SK-N-SH treated with all-trans-retinoic acid at 6 μM for 48 hours (cell line): Measurements from ENCODE around the gene UBR2.

Source experiments
- ATAC-seq: fragments of 200-7000 bp; cut with Tn5 transposase; 3 replicates; pipeline ENCODE4 v1.9.1; 2020; ENCODE audit warnings: mild to moderate bottlenecking, moderate library complexity
- ARNTL ChIP-seq: fragments of 450-650 bp; formaldehyde crosslinking; IDR thresholded peaks from 2 replicates; pipeline ENCODE4 v1.5.0; 2020; ENCODE audit warnings: low read depth, mild to moderate bottlenecking, moderate library complexity, borderline replicate concordance
- BACH2 ChIP-seq: fragments of 250-450 bp; sonication (Bioruptor Pico); IDR thresholded peaks from 2 replicates; pipeline ENCODE4 v1.9.0; 2021; ENCODE audit warnings: mild to moderate bottlenecking, borderline replicate concordance
- CSDC2 ChIP-seq: fragments of 250-450 bp; sonication (Bioruptor Pico); IDR thresholded peaks from 2 replicates; pipeline ENCODE4 v1.5.0; 2020; ENCODE audit warnings: mild to moderate bottlenecking, moderate library complexity
- CSRNP3 ChIP-seq: fragments of 250-450 bp; sonication (Bioruptor Pico); IDR thresholded peaks from 2 replicates; pipeline ENCODE4 v1.5.1; 2021; ENCODE audit warnings: mild to moderate bottlenecking, moderate library complexity
- GLIS3 ChIP-seq: fragments of 250-450 bp; sonication (Bioruptor Pico); IDR thresholded peaks from 2 replicates; pipeline ENCODE4 v1.5.0; 2020; ENCODE audit warnings: mild to moderate bottlenecking, moderate library complexity
- ISL1 ChIP-seq: fragments of 250-450 bp; sonication (Bioruptor Pico); IDR thresholded peaks from 2 replicates; pipeline ENCODE4 v2.1.2; 2022; ENCODE audit warnings: mild to moderate bottlenecking, moderate library complexity
- OSR1 ChIP-seq: fragments of 250-450 bp; sonication (Bioruptor Pico); IDR thresholded peaks from 2 replicates; pipeline ENCODE4 v1.8.0; 2022; ENCODE audit warnings: moderate library complexity, mild to moderate bottlenecking, inconsistent platforms
- PATZ1 ChIP-seq: fragments of 250-450 bp; sonication (Bioruptor Pico); IDR thresholded peaks from 2 replicates; pipeline ENCODE4 v1.8.0; 2020; ENCODE audit warnings: mild to moderate bottlenecking, moderate library complexity, borderline replicate concordance
- PPARA ChIP-seq: fragments of 250-450 bp; sonication (Bioruptor Pico); IDR thresholded peaks from 2 replicates; pipeline ENCODE4 v1.5.0; 2020; ENCODE audit warnings: mild to moderate bottlenecking, borderline replicate concordance
- RARB ChIP-seq: fragments of 250-450 bp; sonication (Bioruptor Pico); IDR thresholded peaks from 2 replicates; pipeline ENCODE4 v1.8.0; 2021; ENCODE audit warnings: mild to moderate bottlenecking, moderate library complexity
- SNAI2 ChIP-seq: fragments of 250-450 bp; sonication (Bioruptor Pico); IDR thresholded peaks from 2 replicates; pipeline ENCODE4 v1.5.0; 2020; ENCODE audit warnings: mild to moderate bottlenecking, moderate library complexity
- TCF4 ChIP-seq: fragments of 250-450 bp; sonication (Bioruptor Pico); IDR thresholded peaks from 2 replicates; pipeline ENCODE4 v1.8.0; 2021; ENCODE audit warnings: mild to moderate bottlenecking, moderate library complexity, borderline replicate concordance
- TOX ChIP-seq: fragments of 250-450 bp; sonication (Bioruptor Pico); IDR thresholded peaks from 2 replicates; pipeline ENCODE4 v1.8.0; 2021; ENCODE audit warnings: mild to moderate bottlenecking, moderate library complexity, borderline replicate concordance
- TSHZ2 ChIP-seq: fragments of 250-450 bp; sonication (Bioruptor Pico); IDR thresholded peaks from 2 replicates; pipeline ENCODE4 v1.5.0; 2020; ENCODE audit warnings: mild to moderate bottlenecking, moderate library complexity
- ZC3H10 ChIP-seq: fragments of 250-450 bp; sonication (Bioruptor Pico); IDR thresholded peaks from 2 replicates; pipeline ENCODE4 v1.5.1; 2021; ENCODE audit warnings: mild to moderate bottlenecking, moderate library complexity
- ZFP3 ChIP-seq: fragments of 250-450 bp; sonication (Bioruptor Pico); IDR thresholded peaks from 2 replicates; pipeline ENCODE4 v1.5.0; 2020; ENCODE audit warnings: mild to moderate bottlenecking, moderate library complexity
- ZNF565 ChIP-seq: fragments of 450-650 bp; formaldehyde crosslinking; conservative IDR thresholded peaks from 2 replicates; pipeline ENCODE4 v1.5.0; 2020; ENCODE audit warnings: low read depth, mild to moderate bottlenecking, moderate library complexity
- ZNF70 ChIP-seq: fragments of 450-650 bp; formaldehyde crosslinking; IDR thresholded peaks from 2 replicates; pipeline ENCODE4 v1.5.0; 2020; ENCODE audit warnings: mild to moderate bottlenecking, moderate library complexity
- ZNF8 ChIP-seq: fragments of 450-650 bp; formaldehyde crosslinking; IDR thresholded peaks from 2 replicates; pipeline ENCODE4 v1.5.0; 2020; ENCODE audit warnings: mild to moderate bottlenecking, moderate library complexity
- TF ChIP-seq, protein P1 (sequence below): fragments of 250-450 bp; sonication (Bioruptor Pico); IDR thresholded peaks from 2 replicates; pipeline ENCODE4 v1.8.0; 2021; ENCODE audit warnings: low read depth, mild to moderate bottlenecking, moderate library complexity, borderline replicate concordance
- TF ChIP-seq, protein P2 (sequence below): fragments of 250-450 bp; sonication (Bioruptor Pico); IDR thresholded peaks from 2 replicates; pipeline ENCODE4 v1.5.1; 2020; ENCODE audit warnings: low read depth, mild to moderate bottlenecking, moderate library complexity

Gene UBR2

DNA sequence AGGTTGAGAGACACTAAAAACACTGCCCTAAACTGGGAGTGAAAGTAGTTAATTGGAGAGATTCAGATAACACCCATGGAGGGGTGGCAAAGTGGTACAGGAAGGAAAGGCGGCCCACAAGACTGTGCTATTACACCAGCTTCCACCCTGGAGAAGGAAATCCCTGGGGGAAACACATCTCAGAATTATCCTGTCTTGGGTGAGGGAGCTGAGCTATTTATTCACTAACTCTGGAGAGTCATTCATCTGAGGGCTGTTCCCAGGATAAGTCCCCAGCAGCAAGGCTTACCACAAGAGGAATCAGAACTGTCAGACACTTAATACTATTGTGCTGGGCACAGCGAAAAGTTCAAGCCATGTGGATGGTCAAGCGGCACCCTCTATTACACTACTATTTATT is 172.1 kb downstream of the UBR2 start:
- ATAC-seq = no peak
- TF ChIP-seq PATZ1 (CRISPR knock-in tag) (no peak), SNAI2 (CRISPR knock-in tag) (no peak), PPARA (no peak), ZNF565 (no peak)

DNA sequence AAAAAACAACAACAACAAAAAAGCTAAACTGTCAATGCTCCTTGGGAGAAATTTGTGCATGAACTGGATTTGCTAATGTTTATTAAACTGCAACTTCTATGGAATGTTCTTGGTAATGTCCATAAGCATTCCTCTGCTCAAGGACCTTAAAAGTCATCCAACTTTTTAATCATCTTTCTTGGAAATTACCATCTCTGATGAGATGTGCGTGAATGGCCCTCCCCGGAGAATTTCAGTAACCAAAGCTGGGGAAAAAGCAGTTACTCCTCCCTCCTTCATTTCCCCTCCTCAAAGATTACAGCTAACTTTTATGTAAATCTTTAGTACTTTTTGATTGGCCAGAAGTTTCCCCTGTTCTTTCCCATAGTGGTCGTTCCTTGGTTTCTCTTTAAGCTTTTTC is 176.9 kb downstream of the UBR2 start:
- TF ChIP-seq TSHZ2 (CRISPR knock-in tag) (no peak), ARNTL (CRISPR knock-in tag) (no peak), ISL1 (CRISPR knock-in tag) (no peak), SNAI2 (CRISPR knock-in tag) (no peak), CSRNP3 (no peak), ZNF8 (CRISPR knock-in tag) (no peak), ZFP3 (CRISPR knock-in tag) (no peak), RARB (no peak), PATZ1 (CRISPR knock-in tag) (no peak), ZNF70 (no peak), OSR1 (CRISPR knock-in tag) (no peak), GLIS3 (CRISPR knock-in tag) (no peak), TCF4 (CRISPR knock-in tag) (no peak), CSDC2 (CRISPR knock-in tag) (no peak), ZNF565 (no peak), ZC3H10 (CRISPR knock-in tag) (no peak), BACH2 (CRISPR knock-in tag) (no peak), TOX (CRISPR knock-in tag) (no peak)
- TF ChIP-seq, protein P1, sequence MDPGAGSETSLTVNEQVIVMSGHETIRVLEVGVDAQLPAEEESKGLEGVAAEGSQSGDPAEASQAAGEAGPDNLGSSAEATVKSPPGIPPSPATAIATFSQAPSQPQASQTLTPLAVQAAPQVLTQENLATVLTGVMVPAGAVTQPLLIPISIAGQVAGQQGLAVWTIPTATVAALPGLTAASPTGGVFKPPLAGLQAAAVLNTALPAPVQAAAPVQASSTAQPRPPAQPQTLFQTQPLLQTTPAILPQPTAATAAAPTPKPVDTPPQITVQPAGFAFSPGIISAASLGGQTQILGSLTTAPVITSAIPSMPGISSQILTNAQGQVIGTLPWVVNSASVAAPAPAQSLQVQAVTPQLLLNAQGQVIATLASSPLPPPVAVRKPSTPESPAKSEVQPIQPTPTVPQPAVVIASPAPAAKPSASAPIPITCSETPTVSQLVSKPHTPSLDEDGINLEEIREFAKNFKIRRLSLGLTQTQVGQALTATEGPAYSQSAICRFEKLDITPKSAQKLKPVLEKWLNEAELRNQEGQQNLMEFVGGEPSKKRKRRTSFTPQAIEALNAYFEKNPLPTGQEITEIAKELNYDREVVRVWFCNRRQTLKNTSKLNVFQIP = no peak
- TF ChIP-seq, all 23 proteins: peak for 0
- no peak for ATAC-seq

DNA sequence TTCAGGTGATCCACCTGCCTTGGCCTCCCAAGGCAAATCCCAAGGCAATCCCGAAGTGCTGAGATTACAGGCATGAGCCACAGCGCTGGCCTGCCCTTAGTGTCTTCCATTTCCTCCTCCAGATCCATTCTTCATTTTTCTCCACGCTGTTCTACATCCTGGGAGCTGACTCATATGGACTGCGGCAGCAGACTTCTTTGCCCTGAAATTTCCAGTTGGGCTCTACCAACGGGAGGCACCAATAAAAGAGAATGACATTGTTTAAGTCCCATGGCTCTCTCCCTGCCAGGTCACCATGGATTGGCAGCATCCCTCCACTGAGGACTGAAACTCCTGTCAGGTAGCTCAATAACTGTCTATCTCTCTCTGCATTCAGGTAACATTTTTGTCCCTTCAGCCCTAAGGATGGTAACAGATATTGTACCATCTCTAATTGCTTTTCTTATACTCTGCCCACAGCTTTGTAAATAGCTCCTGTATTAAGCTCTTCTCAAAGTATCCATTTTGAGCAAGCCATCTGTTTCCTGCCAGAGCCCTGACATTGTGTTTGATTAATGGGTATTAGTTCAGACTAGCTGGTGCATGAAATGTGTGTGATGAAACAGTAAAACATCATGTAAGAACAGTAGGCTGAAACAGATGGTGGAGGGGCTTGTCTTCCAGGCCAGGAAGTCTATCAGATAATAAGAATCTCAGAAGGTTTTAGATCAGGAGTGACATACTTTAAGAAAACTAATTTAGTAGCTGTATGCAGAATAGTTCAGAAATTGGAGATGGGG is 178.5 kb downstream of the UBR2 start:
- TF ChIP-seq ZNF70 = no peak
- 0 out of 2 replicates have a peak, but pooled peaks have one; percentile 4 for TF ChIP-seq TOX (CRISPR knock-in tag)
- TF ChIP-seq, protein P2, sequence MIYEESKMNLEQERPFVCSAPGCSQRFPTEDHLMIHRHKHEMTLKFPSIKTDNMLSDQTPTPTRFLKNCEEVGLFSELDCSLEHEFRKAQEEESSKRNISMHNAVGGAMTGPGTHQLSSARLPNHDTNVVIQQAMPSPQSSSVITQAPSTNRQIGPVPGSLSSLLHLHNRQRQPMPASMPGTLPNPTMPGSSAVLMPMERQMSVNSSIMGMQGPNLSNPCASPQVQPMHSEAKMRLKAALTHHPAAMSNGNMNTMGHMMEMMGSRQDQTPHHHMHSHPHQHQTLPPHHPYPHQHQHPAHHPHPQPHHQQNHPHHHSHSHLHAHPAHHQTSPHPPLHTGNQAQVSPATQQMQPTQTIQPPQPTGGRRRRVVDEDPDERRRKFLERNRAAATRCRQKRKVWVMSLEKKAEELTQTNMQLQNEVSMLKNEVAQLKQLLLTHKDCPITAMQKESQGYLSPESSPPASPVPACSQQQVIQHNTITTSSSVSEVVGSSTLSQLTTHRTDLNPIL (CRISPR knock-in tag) = no peak
- TF ChIP-seq SNAI2 (CRISPR knock-in tag) = no peak
- TF ChIP-seq RARB = no peak
- TF ChIP-seq, all 23 proteins: peak for 1
- no peak for ATAC-seq
